OCI-LY1 (cell line): ENCODE results near the gene IGSF11.
A peak's percentile ranks its signal among the peaks of the same experiment; 100 is the strongest.

Experiments
- H2AFZ ChIP-seq: fragments of 200-600 bp; sonication (generic), shearing (Covaris generic); 2 replicates; pipeline ENCODE4 v1.6.0; 2014; ENCODE audit warnings: antibody characterized with exemption, mild to moderate bottlenecking, low read length
- H3F3A ChIP-seq: fragments of 200-600 bp; sonication (generic), shearing (Covaris generic); 2 replicates; pipeline ENCODE4 v1.6.0; 2014; ENCODE audit warnings: mild to moderate bottlenecking, antibody characterized with exemption, low read length, moderate library complexity; ENCODE audit not compliant: insufficient read depth
- H3K27ac ChIP-seq: fragments of 200-600 bp; sonication (generic); 2 replicates; pipeline ENCODE4 v1.5.1; 2014; ENCODE audit warnings: low read length, mixed run types, mild to moderate bottlenecking, low read depth; ENCODE audit not compliant: poor library complexity, severe bottlenecking
- H3K27me3 ChIP-seq: fragments of 200-600 bp; sonication (generic); 2 replicates; pipeline ENCODE4 v1.6.0; 2014; ENCODE audit warnings: antibody characterized with exemption, mild to moderate bottlenecking, low read length, moderate library complexity; ENCODE audit not compliant: insufficient read depth
- H3K36me3 ChIP-seq: fragments of 200-600 bp; sonication (generic); 2 replicates; pipeline ENCODE4 v1.6.1; 2014; ENCODE audit warnings: mild to moderate bottlenecking, antibody characterized with exemption, low read length, moderate library complexity, mixed read lengths; ENCODE audit not compliant: insufficient read depth
- H3K4me1 ChIP-seq: fragments of 200-600 bp; sonication (generic); 2 replicates; pipeline ENCODE4 v1.5.1; 2014; ENCODE audit warnings: mild to moderate bottlenecking, low read length, moderate library complexity; ENCODE audit not compliant: insufficient read depth, severe bottlenecking
- H3K4me2 ChIP-seq: fragments of 200-600 bp; sonication (generic), shearing (Covaris generic); 2 replicates; pipeline ENCODE4 v1.6.1; 2014; ENCODE audit warnings: low read length
- H3K4me3 ChIP-seq: fragments of 200-600 bp; sonication (generic); 2 replicates; pipeline ENCODE4 v1.5.1; 2014; ENCODE audit warnings: low read length, low read depth, mild to moderate bottlenecking, mixed read lengths; ENCODE audit not compliant: poor library complexity, severe bottlenecking
- H3K79me2 ChIP-seq: fragments of 200-600 bp; shearing (Covaris generic); 2 replicates; pipeline ENCODE4 v1.6.1; 2016; ENCODE audit warnings: mixed run types, low read length, mixed read lengths; ENCODE audit not compliant: insufficient read depth
- H3K9ac ChIP-seq: fragments of 200-600 bp; sonication (generic), shearing (Covaris generic); 2 replicates; pipeline ENCODE4 v1.6.1; 2014; ENCODE audit warnings: mild to moderate bottlenecking, low read length, mixed read lengths
- H3K9me2 ChIP-seq: fragments of 200-600 bp; sonication (generic), shearing (Covaris generic); 2 replicates; pipeline ENCODE4 v1.6.1; 2014; ENCODE audit warnings: low read depth, mild to moderate bottlenecking, low read length, mixed read lengths
- H3K9me3 ChIP-seq: fragments of 200-600 bp; shearing (Covaris generic); 2 replicates; pipeline ENCODE4 v1.6.1; 2014; ENCODE audit warnings: low read length, mixed read lengths
- H4K20me1 ChIP-seq: fragments of 200-600 bp; sonication (generic), shearing (Covaris generic); 2 replicates; pipeline ENCODE4 v1.6.0; 2016; ENCODE audit warnings: mild to moderate bottlenecking, low read length; ENCODE audit not compliant: insufficient read depth
- CTCF ChIP-seq: fragments of 200-600 bp; sonication (generic), shearing (Covaris generic); IDR thresholded peaks from 2 replicates; pipeline ENCODE4 v1.5.1; 2017; ENCODE audit warnings: mild to moderate bottlenecking, antibody characterized with exemption, low read length, moderate library complexity, mixed read lengths
- EZH2 ChIP-seq: fragments of 200-600 bp; sonication (generic), shearing (Covaris generic); IDR thresholded peaks from 2 replicates; pipeline ENCODE4 v1.8.0; 2017; ENCODE audit warnings: borderline replicate concordance, mixed run types, mild to moderate bottlenecking, antibody characterized with exemption, low read length, moderate library complexity, mixed read lengths

Gene IGSF11

GRCh38 chr3:119042162-119042561 lies 7.5 kb upstream of the IGSF11 start:
- H4K20me1 ChIP-seq, result no peaks in the 10 kb centered on the region

GRCh38 chr3:119035014-119035346 lies 334 bp upstream of the IGSF11 start:
- Histone ChIP-seq H3F3A (no peaks in the 10 kb centered on the region), H3K4me3 (peak overlapping the region; percentile 58), H3K9me3 (no peaks in the 10 kb centered on the region), H3K36me3 (no peaks in the 10 kb centered on the region), H3K27me3 (no peaks in the 10 kb centered on the region), H3K27ac (no peak overlapping the region), H3K9ac (no peak overlapping the region), H3K9me2 (no peaks in the 10 kb centered on the region), H3K4me2 (peak overlapping the region; percentile 76), H2AFZ (no peak overlapping the region), H3K4me1 (peaks cover 14% of the 10 kb centered on the region), H3K79me2 (no peaks in the 10 kb centered on the region), H4K20me1 (no peaks in the 10 kb centered on the region)
- no peak for TF ChIP-seq EZH2
- TF ChIP-seq CTCF, result no peak; the same call in 1 of the 2 replicates

More at GRCh38 chr3:119042162-119042561, 7.5 kb upstream of the IGSF11 start:
- Histone ChIP-seq H3K27ac (no peak overlapping the region), H3K36me3 (no peaks in the 10 kb centered on the region), H3F3A (no peaks in the 10 kb centered on the region), H3K4me3 (no peak overlapping the region), H3K27me3 (no peaks in the 10 kb centered on the region), H3K9me2 (no peaks in the 10 kb centered on the region), H3K4me2 (no peak overlapping the region), H3K9ac (no peak overlapping the region), H2AFZ (no peak overlapping the region), H3K9me3 (no peaks in the 10 kb centered on the region), H3K4me1 (no peaks in the 10 kb centered on the region), H3K79me2 (no peaks in the 10 kb centered on the region)
- TF ChIP-seq CTCF (no peak), EZH2 (no peak)

GRCh38 chr3:119033393-119034255 lies 1.0 kb downstream of the IGSF11 start:
- H3K4me2 ChIP-seq, result peak overlapping the region; percentile 76
- no peaks in the 10 kb centered on the region for H3K27me3 ChIP-seq
- H3F3A ChIP-seq, result no peaks in the 10 kb centered on the region
- no peaks in the 10 kb centered on the region for H4K20me1 ChIP-seq
- H3K36me3 ChIP-seq, result no peaks in the 10 kb centered on the region
- no peak overlapping the region for H2AFZ ChIP-seq
- no peak overlapping the region for H3K27ac ChIP-seq
- H3K9me3 ChIP-seq, result no peaks in the 10 kb centered on the region
- TF ChIP-seq EZH2 (no peak), CTCF (no peak)
- no peak overlapping the region; the same call in 1 of the 2 replicates for H3K9ac ChIP-seq
- H3K79me2 ChIP-seq, result no peaks in the 10 kb centered on the region
- peaks cover 14% of the 10 kb centered on the region for H3K4me1 ChIP-seq
- no peaks in the 10 kb centered on the region for H3K9me2 ChIP-seq
- peak overlapping the region; percentile 58 for H3K4me3 ChIP-seq
